Measurements from ENCODE around the gene MTX1.
A peak's percentile ranks its signal among the peaks of the same experiment; 100 is the strongest.
"Not testable (repeated sequence)": the region's sequence is repeated elsewhere in the genome, so short reads cannot be mapped to it uniquely, and the experiment has no call there.

Gene MTX1

DNA sequence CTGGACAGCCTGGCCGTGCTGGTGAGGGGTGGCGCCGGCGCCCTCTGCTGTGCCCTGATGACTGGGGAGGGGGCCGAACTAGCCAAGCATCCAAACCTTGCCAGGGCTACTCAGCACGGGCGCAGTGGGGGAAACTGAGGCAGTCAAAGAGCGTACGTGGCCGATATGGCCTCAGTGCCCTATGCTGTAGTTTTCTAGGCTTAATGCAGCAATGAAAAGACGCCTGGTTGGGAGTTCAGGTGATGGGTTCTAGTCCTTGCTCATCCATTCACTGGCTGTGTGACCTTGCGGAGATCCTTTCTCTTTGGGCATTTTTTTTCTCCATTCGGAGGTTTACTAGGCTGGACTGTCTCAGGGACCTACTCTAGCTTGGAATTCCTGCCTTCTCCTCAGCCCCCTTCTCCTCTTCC is 822 bp downstream of the MTX1 start:
- no peak for DNase-seq

DNA sequence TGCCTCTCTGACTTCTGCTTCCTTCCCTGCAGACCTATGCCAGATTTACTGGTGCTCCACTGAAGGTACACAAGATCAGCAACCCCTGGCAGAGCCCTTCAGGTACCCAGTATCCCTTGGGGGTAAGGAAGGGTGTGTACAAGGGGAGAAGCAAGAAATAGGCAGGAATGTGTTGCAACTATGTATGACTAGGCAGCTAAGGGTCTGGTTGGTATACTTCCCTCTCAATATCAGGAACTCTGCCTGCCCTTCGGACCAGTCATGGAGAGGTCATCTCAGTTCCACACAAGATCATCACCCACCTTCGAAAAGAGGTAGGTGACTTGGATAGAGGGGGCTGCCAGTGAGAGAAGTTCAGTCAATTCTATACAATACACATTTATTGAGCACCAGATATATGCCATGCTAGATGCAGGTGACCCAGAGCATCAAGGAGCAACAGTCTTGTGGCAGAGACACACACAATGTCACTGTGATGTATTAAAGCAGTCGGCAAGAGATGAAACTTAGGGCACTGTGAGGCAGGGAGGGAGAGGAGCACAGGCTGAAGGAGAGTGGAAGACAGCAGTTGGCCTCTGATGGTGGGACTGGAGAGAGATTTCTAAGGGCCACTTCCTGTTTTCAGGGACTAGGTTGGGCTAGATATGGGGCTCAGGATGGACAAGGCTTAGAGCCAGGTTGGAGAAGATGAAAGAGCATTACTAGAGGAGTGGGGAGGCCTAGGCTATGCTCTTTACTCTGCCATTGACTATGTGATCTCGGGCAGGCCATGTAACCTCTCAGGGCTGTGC is 2.0 kb downstream of the MTX1 start:
- no peak for DNase-seq

DNA sequence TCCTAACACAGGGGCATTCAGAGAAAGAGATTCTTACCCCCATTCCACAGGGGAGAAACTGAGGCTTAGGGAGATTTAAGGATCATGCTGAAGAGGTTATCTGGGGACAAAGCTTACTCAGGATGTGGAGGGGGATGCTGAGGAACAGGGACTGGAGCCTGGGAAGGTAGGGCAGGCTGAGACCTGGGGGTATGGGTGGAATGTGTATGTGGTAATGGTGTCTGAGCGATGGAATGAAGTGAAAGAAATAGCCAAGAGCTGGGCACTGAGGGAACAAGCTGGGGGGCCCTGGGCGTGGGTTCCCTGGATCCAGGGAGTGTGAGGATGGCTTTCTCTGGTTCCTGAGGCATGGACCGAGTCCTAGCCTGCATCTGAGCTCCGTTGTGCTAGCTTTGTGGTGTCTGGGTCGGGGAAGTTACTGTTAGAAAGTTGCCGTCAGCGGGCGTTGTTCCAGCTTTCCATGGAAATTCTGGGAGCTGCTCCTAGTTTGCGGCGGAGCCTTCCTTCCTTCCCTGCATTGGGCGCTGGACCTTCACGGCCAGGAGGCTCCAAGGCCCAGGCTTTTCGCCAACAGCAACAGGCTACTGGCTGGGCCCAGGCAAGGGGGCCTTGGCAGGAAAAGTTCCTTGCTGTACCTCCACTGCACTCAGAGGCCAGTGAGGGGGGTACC is 3.0 kb downstream of the MTX1 start:
- DNase-seq: not testable (repeated sequence)

DNA sequence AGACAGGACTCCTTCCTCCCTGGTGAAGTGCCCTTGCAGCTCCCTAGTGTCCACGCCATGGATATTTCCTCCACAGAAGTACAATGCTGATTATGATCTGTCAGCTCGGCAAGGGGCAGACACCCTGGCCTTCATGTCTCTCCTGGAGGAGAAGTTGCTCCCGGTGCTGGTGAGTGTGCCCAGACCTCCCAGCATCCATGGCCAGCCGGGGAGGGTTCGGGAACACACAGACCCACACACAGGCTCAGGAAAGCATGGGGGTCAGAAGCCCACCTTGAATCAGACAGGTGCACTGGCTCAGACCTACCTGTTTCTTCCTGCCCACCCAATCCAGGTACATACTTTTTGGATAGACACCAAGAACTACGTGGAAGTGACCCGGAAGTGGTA is 3.6 kb downstream of the MTX1 start:
- not testable (repeated sequence) for DNase-seq

DNA sequence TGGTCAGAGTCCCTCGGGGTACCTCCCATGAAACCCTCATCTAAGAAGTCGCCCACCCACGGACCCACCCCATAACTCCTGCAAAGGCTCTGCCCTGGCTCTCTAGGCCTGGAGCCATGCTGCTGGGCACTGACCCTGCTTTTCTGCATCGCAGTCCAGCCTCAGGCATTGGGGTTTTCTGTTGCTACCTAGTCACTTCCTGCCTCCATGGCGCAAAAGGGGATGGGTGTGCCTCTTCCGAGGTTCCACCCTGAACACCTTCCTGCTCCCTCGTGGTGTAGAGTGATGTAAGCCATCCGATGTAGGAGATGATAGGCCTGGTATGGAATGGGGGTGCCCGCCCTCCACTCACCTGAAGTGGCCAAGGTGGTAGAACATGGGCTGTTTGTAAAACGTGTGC is 6.2 kb downstream of the MTX1 start:
- not testable (repeated sequence) for DNase-seq

GRCh38 chr1:155218854-155219591 is 10.5 kb downstream of the MTX1 start:
- DNase-seq: peak; percentile 17

GRCh38 chr1:155219592-155220031 is 11.1 kb downstream of the MTX1 start:
- DNase-seq: no peak

DNA sequence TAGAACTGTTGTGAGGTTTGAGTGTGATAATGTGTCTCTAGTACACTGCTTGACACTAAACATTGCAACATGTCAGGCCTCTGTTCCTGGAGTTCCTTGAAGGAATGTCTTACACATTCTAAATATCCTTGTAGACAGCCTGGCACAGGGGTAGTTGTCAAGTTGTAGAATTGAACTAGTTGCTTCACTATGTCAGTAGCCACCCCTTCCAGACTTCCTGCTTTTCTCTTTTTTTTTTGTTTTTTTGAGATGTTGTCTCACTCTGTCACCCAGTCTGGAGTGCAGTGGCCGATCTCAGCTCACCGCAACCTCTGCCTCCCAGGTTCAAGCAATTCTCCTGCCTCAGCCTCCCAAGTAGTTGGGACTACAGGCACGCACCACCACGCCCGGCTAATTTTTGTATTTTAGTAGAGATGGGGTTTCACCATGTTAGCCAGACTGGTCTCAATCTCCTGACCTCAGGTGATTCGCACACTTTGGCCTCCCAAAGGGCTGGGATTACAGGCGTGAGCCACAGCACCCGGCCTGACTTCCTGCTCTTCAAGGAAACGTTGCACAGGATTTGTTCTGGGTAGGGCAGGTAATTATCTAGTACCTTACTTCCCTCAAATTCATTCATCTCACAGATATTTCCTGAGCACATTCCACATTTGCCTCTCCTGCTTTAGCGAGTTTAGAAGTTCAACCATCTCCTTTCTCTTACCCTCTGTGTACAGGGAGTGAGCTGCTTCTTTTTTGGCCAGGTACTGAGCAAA is 11.9 kb downstream of the MTX1 start:
- not testable (repeated sequence) for DNase-seq

DNA sequence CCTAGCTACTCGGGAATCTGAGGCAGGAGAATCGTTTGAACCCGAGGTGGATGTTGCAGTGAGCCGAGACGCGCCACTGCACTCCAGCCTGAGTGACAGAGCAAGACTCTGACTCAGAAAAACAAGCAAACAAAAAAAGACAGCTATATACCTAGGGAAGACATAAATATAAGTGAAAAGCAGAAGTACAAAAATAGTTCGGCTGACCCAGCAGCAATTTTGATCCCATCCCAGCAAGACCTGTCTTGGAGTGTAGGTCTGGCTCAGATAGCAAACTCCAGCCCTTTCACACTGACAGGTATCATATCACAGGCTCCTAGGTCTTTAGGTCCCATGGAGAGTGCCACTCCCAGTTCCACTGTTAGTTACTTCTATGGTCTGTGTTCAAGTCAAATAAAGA is 14.6 kb downstream of the MTX1 start:
- no peak for DNase-seq

DNA sequence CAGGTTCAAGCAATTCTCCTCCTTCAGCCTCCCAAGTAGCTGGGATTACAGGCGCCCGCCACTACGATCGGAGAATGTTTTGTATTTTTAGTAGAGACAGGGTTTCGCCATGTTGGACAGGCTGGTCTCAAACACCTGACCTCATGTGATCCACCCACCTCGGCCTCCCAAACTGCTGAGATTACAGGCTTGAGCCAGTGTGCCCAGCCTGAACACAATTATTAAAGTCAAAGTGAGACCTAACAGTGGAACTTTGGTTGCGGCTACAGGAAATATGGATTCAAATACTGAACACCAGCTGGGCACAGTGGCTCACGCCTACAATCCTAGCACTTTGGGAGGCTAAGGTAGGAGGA is 16.9 kb downstream of the MTX1 start:
- not testable (repeated sequence) for DNase-seq

GRCh38 chr1:155226188-155226909 is 17.9 kb downstream of the MTX1 start:
- peak; percentile 90 for DNase-seq

DNA sequence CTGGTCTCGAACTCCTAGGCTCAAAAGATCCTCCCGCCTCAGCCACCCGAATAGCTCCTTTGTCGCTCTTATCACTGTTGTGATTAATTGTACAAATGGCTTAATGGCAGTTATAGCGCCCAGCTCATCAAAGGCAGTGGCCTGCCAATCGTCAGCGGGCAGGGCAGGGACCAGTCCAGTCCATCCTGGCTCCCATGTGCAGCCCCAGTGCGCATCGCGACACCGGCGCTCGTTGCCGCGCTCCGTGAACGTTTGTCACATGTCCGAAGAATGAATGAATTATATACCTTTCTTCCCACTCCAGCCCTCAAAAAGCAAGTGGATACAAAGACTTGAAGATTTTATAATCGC is 18.4 kb downstream of the MTX1 start:
- peak; percentile 69 for DNase-seq

GRCh38 chr1:155227261-155228095 is 19.0 kb downstream of the MTX1 start:
- DNase-seq: peak; percentile 100

GRCh38 chr1:155228096-155228427 is 19.6 kb downstream of the MTX1 start:
- DNase-seq: no peak

DNA sequence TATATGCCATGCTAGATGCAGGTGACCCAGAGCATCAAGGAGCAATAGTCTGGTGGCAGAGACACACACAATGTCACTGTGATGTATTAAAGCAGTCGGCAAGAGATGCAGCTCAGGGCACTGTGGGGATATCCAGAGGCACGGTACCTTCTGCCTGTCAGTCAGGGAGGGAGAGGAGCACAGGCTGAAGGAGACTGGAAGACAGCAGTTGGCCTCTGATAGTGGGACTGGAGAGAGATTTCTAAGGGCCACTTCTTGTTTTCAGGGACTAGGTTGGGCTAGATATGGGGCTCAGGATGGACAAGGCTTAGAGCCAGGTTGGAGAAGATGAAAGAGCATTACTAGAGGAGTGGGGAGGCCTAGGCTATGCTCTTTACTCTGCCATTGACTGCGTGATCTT is 22.8 kb downstream of the MTX1 start:
- DNase-seq: not testable (repeated sequence)

GRCh38 chr1:155232001-155232978 is 23.8 kb downstream of the MTX1 start:
- not testable (repeated sequence) for DNase-seq

- not testable (repeated sequence) for DNase-seq
These were observed 25.0 kb downstream of the MTX1 start for GRCh38 chr1:155233502-155233901.

GRCh38 chr1:155235375-155235774 is 26.9 kb downstream of the MTX1 start:
- DNase-seq: not testable (repeated sequence)

DNA sequence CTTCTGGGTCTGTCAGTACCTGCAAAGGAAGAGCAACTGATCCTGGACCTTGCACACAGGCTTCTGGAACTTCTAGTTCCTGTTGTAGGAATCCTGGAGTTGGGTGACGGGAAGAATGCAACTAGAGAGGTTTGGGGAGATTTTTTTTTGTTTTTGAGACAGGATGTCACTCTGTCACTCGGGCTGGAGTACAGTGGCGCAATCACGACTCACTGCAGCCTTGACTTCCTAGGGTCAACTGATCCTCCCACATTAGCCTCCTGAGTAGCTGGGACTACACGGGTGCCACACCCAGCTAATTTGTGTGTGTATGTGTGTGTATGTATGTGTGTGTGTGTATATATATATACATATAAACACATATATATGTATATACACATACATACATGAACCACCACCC is 28.0 kb downstream of the MTX1 start:
- no peak for DNase-seq

DNA sequence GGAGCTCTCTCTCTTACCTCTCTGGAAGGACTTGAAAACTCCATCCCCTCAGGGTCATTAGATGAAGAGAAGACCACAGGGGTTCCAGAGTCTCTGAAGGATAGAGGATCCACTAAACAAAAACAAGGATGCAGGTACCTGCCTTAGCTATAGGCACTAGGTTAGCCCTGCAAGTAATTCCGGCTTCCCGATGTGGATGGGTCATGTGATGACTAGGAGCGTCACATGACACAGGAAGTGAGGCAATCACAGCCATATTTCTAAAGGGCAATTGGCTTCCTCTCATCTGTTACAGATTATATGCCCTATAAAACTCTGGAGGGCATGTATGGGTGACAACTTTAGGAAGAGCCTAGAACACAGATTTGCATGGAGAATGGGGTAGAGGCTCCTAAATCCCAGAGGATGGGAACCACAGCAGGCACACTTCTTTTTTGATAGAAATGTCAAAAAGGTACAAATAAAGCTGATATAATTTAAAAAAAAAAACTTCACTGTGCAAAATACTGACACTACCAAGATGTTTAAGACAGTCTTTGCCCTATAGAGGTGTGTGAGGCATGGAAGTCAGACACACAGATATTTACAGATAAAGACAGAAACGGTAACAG is 32.7 kb downstream of the MTX1 start:
- peak; percentile 89 for DNase-seq
